Omental fat pad (tissue), 4 donors: ENCODE data around the gene PRKCZ. TPM values are rescaled to one million over a fixed set of nuclear protein-coding genes. Genes with fewer than 3 reads are reported as not detected.
"Not testable (repeated sequence)": the region's sequence is repeated elsewhere in the genome, so short reads cannot be mapped to it uniquely, and the experiment has no call there.

ENCODE experiments used
- ATAC-seq: fragments of 150-250 bp; one replicate; pipeline ENCODE4 v1.9.1; 2016; ENCODE audit warnings: mild to moderate bottlenecking, moderate library complexity; ENCODE audit not compliant: low FRiP score
- DNase-seq: peaks from one replicate; pipeline ENCODE4 v3.0.0-alpha.2; 2019; ENCODE audit warnings: low spot score
- CTCF ChIP-seq, 3 donors: fragments of 450-650 bp; IDR thresholded peaks; one replicate each; pipeline ENCODE4 v1.5.1; 2016 to 2017; ENCODE audit warnings: antibody characterized with exemption in 3 of 3, mild to moderate bottlenecking in 3 of 3, moderate library complexity in 2 of 3
- total RNA-seq, 4 donors: library from RNA; depleted of rRNA; stranded (reverse); fragments of >200 nt; gene quantifications; one replicate each; pipeline ENCODE4 v1.1.0, GENCODE V29; 2016

The PRKCZ gene
- total RNA-seq, 4 donors from 2014 or later = 2.5 to 8.1 (median 2.6) TPM

GRCh38 chr1:2091611-2092604 lies 41.7 kb downstream of the PRKCZ start:
- no peak for TF ChIP-seq CTCF (IDR thresholded peaks at IDR 0.05)
- DNase-seq (no peak), ATAC-seq (no peak)

DNA sequence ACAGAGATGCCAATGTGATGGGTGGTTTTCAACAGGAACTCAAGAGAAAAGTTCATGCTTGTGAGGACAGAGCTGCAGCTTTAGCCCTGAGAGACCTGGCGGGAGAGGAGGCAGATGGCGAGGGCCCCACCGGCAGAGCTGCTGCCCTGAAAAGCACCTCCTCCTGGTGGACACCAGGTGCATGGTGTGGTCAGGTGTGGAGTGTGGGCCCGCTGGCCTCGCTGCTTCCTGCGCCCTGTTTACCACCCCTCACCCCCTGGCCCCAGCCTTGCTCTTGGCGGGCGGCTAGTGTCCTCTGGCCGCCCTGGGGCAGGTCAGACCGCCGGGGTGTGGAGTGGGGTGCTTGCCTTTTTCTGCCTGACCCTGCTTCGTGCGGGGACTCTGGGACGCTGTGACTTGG lies 42.8 kb downstream of the PRKCZ start:
- peak; percentile 10 for ATAC-seq
- no peak for DNase-seq
- TF ChIP-seq CTCF (IDR thresholded peaks at IDR 0.05) = no peak

- DNase-seq (no peak), ATAC-seq (no peak)
- no peak for TF ChIP-seq CTCF (IDR thresholded peaks at IDR 0.05)
Observed at GRCh38 chr1:2093636-2094035, 43.4 kb downstream of the PRKCZ start.

DNA sequence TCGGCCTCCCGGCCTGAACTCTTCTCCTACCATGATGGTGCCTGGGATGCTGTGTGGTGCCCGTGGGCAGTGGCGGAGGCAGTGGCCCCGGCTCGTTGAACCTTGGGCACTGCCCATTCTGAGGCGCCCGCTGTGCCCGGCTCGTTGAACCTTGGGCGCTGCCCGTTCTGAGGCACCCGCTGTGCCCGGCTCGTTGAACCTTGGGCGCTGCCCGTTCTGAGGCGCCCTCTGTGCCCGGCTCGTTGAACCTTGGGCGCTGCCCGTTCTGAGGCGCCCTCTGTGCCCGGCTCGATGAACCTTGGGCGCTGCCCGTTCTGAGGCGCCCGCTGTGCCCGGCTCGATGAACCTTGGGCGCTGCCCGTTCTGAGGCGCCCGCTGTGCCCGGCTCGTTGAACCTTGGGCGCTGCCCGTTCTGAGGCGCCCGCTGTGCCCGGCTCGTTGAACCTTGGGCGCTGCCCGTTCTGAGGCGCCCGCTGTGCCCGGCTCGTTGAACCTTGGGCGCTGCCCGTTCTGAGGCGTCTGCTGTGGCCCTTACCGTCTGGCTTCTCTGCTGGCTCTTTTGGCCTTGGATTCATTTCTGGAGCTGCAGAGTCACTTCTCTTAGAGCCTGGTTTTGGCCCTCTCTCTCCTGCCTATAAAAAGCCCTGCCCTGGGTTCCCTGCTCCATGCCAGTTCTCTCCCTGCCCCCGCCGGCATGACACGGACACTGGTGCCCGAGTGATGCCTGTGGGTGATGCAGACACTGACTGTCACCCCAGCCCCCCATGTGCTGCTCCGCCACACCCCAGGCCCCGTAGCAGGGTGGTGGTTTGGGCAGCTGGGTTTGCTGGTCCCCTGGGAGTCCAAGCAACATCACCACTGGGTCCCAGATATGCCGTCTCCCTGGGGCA lies 44.3 kb downstream of the PRKCZ start:
- not testable (repeated sequence) for DNase-seq, ATAC-seq

- TF ChIP-seq CTCF (IDR thresholded peaks at IDR 0.05) = no peak
- DNase-seq = no peak
- ATAC-seq = no peak
Observed at GRCh38 chr1:2095394-2095793, 45.2 kb downstream of the PRKCZ start.

GRCh38 chr1:2095981-2096736 lies 45.9 kb downstream of the PRKCZ start:
- no peak for DNase-seq
- no peak for TF ChIP-seq CTCF (IDR thresholded peaks at IDR 0.05)
- no peak for ATAC-seq
